Stomach (tissue), 9 donors: ENCODE results near the gene GATA2. TPM values are rescaled to one million over a fixed set of nuclear protein-coding genes. Genes with fewer than 3 reads are reported as not detected.
A peak's percentile ranks its signal among the peaks of the same experiment; 100 is the strongest.

Experiments used
- DNase-seq, 2 donors: peaks; one replicate each; pipeline versions ENCODE4 v3.0.0 to v3.0.0-alpha.2; 2013 to 2019
- H3K27ac ChIP-seq, 5 donors: fragments of 200-600 bp in 4 of 5; sonication (generic) in 4 of 5; one replicate each; pipeline ENCODE4 v1.5.1; 2013 to 2019; ENCODE audit warnings: mild to moderate bottlenecking in 1 of 5, moderate library complexity in 1 of 5
- H3K27me3 ChIP-seq, 3 donors: fragments of 200-600 bp; sonication (generic); one replicate each; pipeline ENCODE4 v1.5.1; 2017 to 2019; ENCODE audit warnings: mixed run types in 1 of 3
- H3K36me3 ChIP-seq, 4 donors: fragments of 200-600 bp; sonication (generic); 1 replicate in 3 of 4; 2 replicates in 1 of 4; pipeline ENCODE4 v1.5.1; 2016 to 2019
- H3K4me1 ChIP-seq, 4 donors: fragments of 200-600 bp; sonication (generic); one replicate each; pipeline ENCODE4 v1.5.1; 2016 to 2019
- H3K4me3 ChIP-seq, 4 donors: fragments of 200-600 bp; sonication (generic) in 3 of 4; one replicate each; pipeline ENCODE4 v1.5.1; 2016 to 2019; ENCODE audit warnings: mild to moderate bottlenecking in 1 of 4
- H3K9me3 ChIP-seq, 4 donors: fragments of 200-600 bp; sonication (generic); one replicate each; pipeline ENCODE4 v1.5.1; 2016 to 2019
- CTCF ChIP-seq, 7 experiments: fragments of 450-650 bp in 4 of 7; fragments of 200-600 bp in 3 of 7; sonication (generic) in 3 of 7; IDR thresholded peaks; one replicate each; pipeline ENCODE4 v1.5.1; 2016 to 2019; ENCODE audit warnings: antibody characterized with exemption in 7 of 7, control low read depth in 2 of 7, mild to moderate bottlenecking in 1 of 7
- EP300 ChIP-seq: sonication (generic); formaldehyde crosslinking; IDR thresholded peaks from one replicate; pipeline ENCODE4 v1.6.1; 2017; ENCODE audit warnings: antibody characterized with exemption
- POLR2A ChIP-seq, 4 donors: fragments of 450-650 bp; IDR thresholded peaks; one replicate each; pipeline ENCODE4 v1.6.1; 2016; ENCODE audit warnings: antibody characterized with exemption in 4 of 4, control low read depth in 2 of 4, mild to moderate bottlenecking in 1 of 4, moderate library complexity in 1 of 4
- POLR2AphosphoS5 ChIP-seq, 3 donors: sonication (generic); formaldehyde crosslinking; IDR thresholded peaks; one replicate each; pipeline ENCODE4 v1.6.1; 2016; ENCODE audit warnings: antibody characterized with exemption in 3 of 3
- WGBS, 5 donors: extraction: QIAGEN DNeasy Blood & Tissue Kit in 3 of 5; methylation state at CpG; one replicate each; pipeline versions ENCODE4 v1.1.5 to v1.1.7; 2013 to 2018; 5-methylcytosine and 5-hydroxymethylcytosine counted together
- intact Hi-C: fragments of 100-400 bp; cut with DNase I; formaldehyde crosslinking; loops from one replicate; pipeline ENCODE4 v1.15.1; 2023; ENCODE audit warnings: low total_unique reads
- polyA plus RNA-seq, 3 donors: library from polyadenylated mRNA; stranded (reverse); fragments of 200-250 nt; gene quantifications; one replicate each; pipeline ENCODE4 v1.2.3, GENCODE V29; 2013
- total RNA-seq, 5 donors: library from RNA; depleted of rRNA; stranded (reverse); fragments of >200 nt; gene quantifications; one replicate each; pipeline versions ENCODE4 v1.1.0 to v1.2.3, GENCODE V29; 2014 to 2016
- donor health status: healthy with polysubstance abuse.
- donor health status: Bipolar disorder and iron deficiency.
- donor health status: healthy.

The GATA2 gene
- total and polyA plus RNA-seq, 8 donors = 2.3 to 9.1 (median 3.4) TPM

- Histone ChIP-seq H3K27me3 (peaks cover 7 to 89% (median 30%) of the 10 kb centered on the region in 3 donors), H3K36me3 (no peaks in the 10 kb centered on the region)
- intact Hi-C loops = no loop called here
Observed at GRCh38 chr3:128503164-128503651, 10.2 kb upstream of the GATA2 start.

DNA sequence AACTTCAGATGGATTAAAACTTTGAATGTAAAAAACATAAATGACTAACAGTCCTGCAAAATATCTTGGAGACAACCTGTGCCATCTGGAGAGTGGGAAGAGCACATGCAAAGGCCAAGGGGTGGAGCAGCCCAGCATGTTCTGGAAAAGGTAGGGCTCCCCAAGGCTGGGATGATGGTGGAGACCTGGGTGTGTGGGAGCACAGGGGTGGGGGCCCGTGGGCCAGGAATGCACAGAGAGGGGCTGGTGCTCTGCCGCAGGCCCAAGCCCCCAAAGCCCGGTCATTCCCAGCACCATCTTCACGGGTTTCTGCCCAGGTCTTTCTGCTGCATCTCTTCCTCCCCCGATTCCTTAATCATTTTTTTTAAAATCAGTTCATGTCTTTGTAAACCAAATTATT lies 9.7 kb upstream of the GATA2 start:
- Histone ChIP-seq H3K9me3 (no peaks in the 10 kb centered on the region), H3K27ac (no peak overlapping the region), H3K36me3 (no peaks in the 10 kb centered on the region), H3K4me1 (peaks cover 0 to 7% (median 1%) of the 10 kb centered on the region in 4 donors), H3K27me3 (peaks cover 7 to 94% (median 35%) of the 10 kb centered on the region in 3 donors), H3K4me3 (no peak overlapping the region)
- no peak for DNase-seq
- 81 to 90% (median 83%) methylated on average over 5 of the region's 5 CpGs for WGBS, 5 donors
- intact Hi-C loops = no loop called here
- no peak for TF ChIP-seq EP300
- no peak for TF ChIP-seq POLR2A (IDR thresholded peaks at IDR 0.05)
- TF ChIP-seq POLR2AphosphoS5 (IDR thresholded peaks at IDR 0.05) = no peak
- TF ChIP-seq CTCF (IDR thresholded peaks at IDR 0.05) = no peak

More at GRCh38 chr3:128503164-128503651, 10.2 kb upstream of the GATA2 start:
- no peak overlapping the region for H3K4me3 ChIP-seq
- peak in 1 of 2 donors; percentile 53 for DNase-seq
- H3K27ac ChIP-seq = no peak overlapping the region
- 75 to 83% (median 78%) methylated on average over 12 of the region's 12 CpGs for WGBS, 5 donors
- no peaks in the 10 kb centered on the region for H3K9me3 ChIP-seq
- peaks cover 0 to 2% (median 0%) of the 10 kb centered on the region in 4 donors for H3K4me1 ChIP-seq
- TF ChIP-seq POLR2A (IDR thresholded peaks at IDR 0.05) = no peak
- no peak for TF ChIP-seq EP300
- peak in 3 of 7 experiments; percentile 7 to 34 (median 14) for TF ChIP-seq CTCF (IDR thresholded peaks at IDR 0.05)
- no peak for TF ChIP-seq POLR2AphosphoS5 (IDR thresholded peaks at IDR 0.05)

GRCh38 chr3:128501431-128501830 lies 8.4 kb upstream of the GATA2 start:
- intact Hi-C loops = no loop called here
- no peak for DNase-seq
- 63 to 73% (median 67%) methylated on average over 3 of the region's 3 CpGs for WGBS, 5 donors
- Histone ChIP-seq H3K9me3 (no peaks in the 10 kb centered on the region), H3K27ac (no peak overlapping the region), H3K27me3 (peaks cover 16 to 94% (median 43%) of the 10 kb centered on the region in 3 donors), H3K36me3 (no peaks in the 10 kb centered on the region), H3K4me3 (no peak overlapping the region), H3K4me1 (peaks cover 12 to 20% (median 14%) of the 10 kb centered on the region in 4 donors)
- TF ChIP-seq EP300 (no peak), POLR2A (IDR thresholded peaks at IDR 0.05) (no peak), POLR2AphosphoS5 (IDR thresholded peaks at IDR 0.05) (no peak), CTCF (IDR thresholded peaks at IDR 0.05) (no peak)

DNA sequence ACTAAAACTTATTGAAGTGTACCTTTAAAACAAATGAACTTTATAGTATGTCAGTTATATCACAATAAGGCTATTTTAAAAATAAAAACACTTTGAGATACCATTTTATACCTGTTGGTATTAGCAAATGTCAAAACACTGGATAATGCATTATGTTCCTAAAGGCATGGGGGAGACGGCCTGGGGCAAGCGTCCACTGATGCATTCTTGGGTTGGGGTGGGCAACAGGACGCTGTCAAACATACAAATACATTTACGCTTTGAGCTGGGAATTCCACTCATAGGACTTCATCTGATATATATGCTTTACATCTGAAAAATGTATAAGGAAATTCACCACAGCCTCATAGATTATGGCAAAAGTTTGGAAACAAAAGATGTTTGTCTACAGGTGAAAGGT lies 7.6 kb upstream of the GATA2 start:
- H3K27ac ChIP-seq = no peak overlapping the region
- H3K36me3 ChIP-seq = no peaks in the 10 kb centered on the region
- no peak overlapping the region for H3K4me3 ChIP-seq
- WGBS, 5 donors = 66 to 77% (median 75%) methylated on average over 4 of the region's 4 CpGs
- no peak for TF ChIP-seq POLR2AphosphoS5 (IDR thresholded peaks at IDR 0.05)
- no peak for TF ChIP-seq CTCF (IDR thresholded peaks at IDR 0.05)
- no peak for TF ChIP-seq POLR2A (IDR thresholded peaks at IDR 0.05)
- TF ChIP-seq EP300 = no peak
- intact Hi-C loops = no loop called here
- H3K9me3 ChIP-seq = no peaks in the 10 kb centered on the region
- no peak for DNase-seq
- peaks cover 12 to 23% (median 15%) of the 10 kb centered on the region in 4 donors for H3K4me1 ChIP-seq
- H3K27me3 ChIP-seq = peaks cover 19 to 95% (median 51%) of the 10 kb centered on the region in 3 donors
